HepG2 (cell line): Measurements from ENCODE around the gene TTC31. TPM values are rescaled to one million over a fixed set of nuclear protein-coding genes. Genes with fewer than 3 reads are reported as not detected.

ENCODE experiments used
- CC2D1A ChIP-seq: sonication (generic); formaldehyde crosslinking; IDR thresholded peaks from 2 replicates; pipeline ENCODE4 v1.8.1; 2023; ENCODE audit warnings: mild to moderate bottlenecking, missing genetic modification reagents
- CHCHD3 ChIP-seq: sonication (generic); formaldehyde crosslinking; IDR thresholded peaks from 2 replicates; pipeline ENCODE4 v1.8.0; 2022; ENCODE audit warnings: mild to moderate bottlenecking, missing genetic modification reagents, moderate library complexity
- CREM ChIP-seq, 2 experiments: sonication (generic) in 1 of 2; formaldehyde crosslinking in 1 of 2; IDR thresholded peaks; 2 replicates each; pipeline versions ENCODE4 v1.4.0 to v1.6.1; 2016 to 2020; ENCODE audit warnings: antibody characterized with exemption in 1 of 2, mild to moderate bottlenecking in 1 of 2, missing genetic modification reagents in 1 of 2
- MEF2D ChIP-seq: sonication (generic); formaldehyde crosslinking; IDR thresholded peaks from 2 replicates; pipeline ENCODE4 v1.5.1; 2020; ENCODE audit warnings: mild to moderate bottlenecking, missing genetic modification reagents
- MLLT10 ChIP-seq: sonication (generic); formaldehyde crosslinking; IDR thresholded peaks from 2 replicates; pipeline ENCODE4 v1.4.0; 2020; ENCODE audit warnings: missing genetic modification reagents
- NFYC ChIP-seq: IDR thresholded peaks from 2 replicates; pipeline ENCODE4 v1.6.1; 2016; ENCODE audit warnings: missing genetic modification reagents, missing compliant biosample characterization
- RBFOX2 ChIP-seq: fragments of 200-400 bp; formaldehyde crosslinking; IDR thresholded peaks from 2 replicates; pipeline ENCODE4 v1.6.1; 2017; ENCODE audit warnings: low read depth, mild to moderate bottlenecking, low read length
- SP140L ChIP-seq: sonication (generic); formaldehyde crosslinking; IDR thresholded peaks from 2 replicates; pipeline ENCODE4 v1.4.0; 2020; ENCODE audit warnings: missing genetic modification reagents, borderline replicate concordance
- SP5 ChIP-seq: IDR thresholded peaks from 2 replicates; pipeline ENCODE4 v1.6.1; 2016; ENCODE audit warnings: low read depth, borderline replicate concordance
- SRF ChIP-seq: IDR thresholded peaks from 2 replicates; pipeline ENCODE4 v1.6.1; 2011; ENCODE audit warnings: mild to moderate bottlenecking, low read depth, low read length, moderate library complexity
- ZC3H13 ChIP-seq: sonication (generic); formaldehyde crosslinking; IDR thresholded peaks from 2 replicates; pipeline ENCODE4 v1.8.1; 2023; ENCODE audit warnings: mild to moderate bottlenecking, missing genetic modification reagents, moderate library complexity
- ZNF614 ChIP-seq: IDR thresholded peaks from 2 replicates; pipeline ENCODE4 v1.6.1; 2018; ENCODE audit warnings: missing biosample characterization, missing genetic modification reagents, inconsistent platforms, borderline replicate concordance
- polyA plus RNA-seq, 8 experiments: library from polyadenylated mRNA; depleted of rRNA in 3 of 8; stranded (reverse) in 7 of 8; unstranded in 1 of 8; fragments of >200 nt; fragmentation: Illumina TruSeq in 4 of 8; extraction: Trizol in 4 of 8; gene quantifications; 2 replicates each; pipeline versions ENCODE4 v1.2.1 to v1.2.3, GENCODE V29; 2011 to 2016; ENCODE audit warnings: low read depth in 4 of 8, missing spikeins in 1 of 8, mixed read lengths in 1 of 8; ENCODE audit not compliant: insufficient read depth in 1 of 8
- total RNA-seq, 5 experiments: library from RNA; depleted of rRNA; stranded (reverse); fragments of >200 nt; fragmentation: Illumina TruSeq; extraction: Trizol; gene quantifications; 2 replicates each; pipeline ENCODE4 v1.2.3, GENCODE V29; 2016; ENCODE audit warnings: low read depth in 1 of 5
- TF ChIP-seq, protein P1 (sequence below): sonication (generic); formaldehyde crosslinking; IDR thresholded peaks from 2 replicates; pipeline ENCODE4 v1.4.0; 2020; ENCODE audit warnings: missing genetic modification reagents, mild to moderate bottlenecking, borderline replicate concordance
- TF ChIP-seq, protein P2 (sequence below): sonication (generic); formaldehyde crosslinking; IDR thresholded peaks from 2 replicates; pipeline ENCODE4 v1.4.0; 2020; ENCODE audit warnings: missing genetic modification reagents, borderline replicate concordance
- TF ChIP-seq, protein P3 (sequence below): sonication (generic); formaldehyde crosslinking; IDR thresholded peaks from 2 replicates; pipeline ENCODE4 v1.8.1; 2023; ENCODE audit warnings: mild to moderate bottlenecking, missing genetic modification reagents
- TF ChIP-seq, protein P4 (sequence below): sonication (generic); formaldehyde crosslinking; IDR thresholded peaks from 2 replicates; pipeline ENCODE4 v1.8.0; 2022; ENCODE audit warnings: mild to moderate bottlenecking, missing genetic modification reagents
- TF ChIP-seq, protein P5 (sequence below): sonication (generic); formaldehyde crosslinking; IDR thresholded peaks from 2 replicates; pipeline ENCODE4 v1.8.1; 2023; ENCODE audit warnings: mild to moderate bottlenecking, missing genetic modification reagents, borderline replicate concordance
- TF ChIP-seq, protein P6 (sequence below): sonication (generic); formaldehyde crosslinking; IDR thresholded peaks from 2 replicates; pipeline ENCODE4 v1.4.0; 2020; ENCODE audit warnings: missing genetic modification reagents, borderline replicate concordance

Gene TTC31
- total and polyA plus RNA-seq, 2 of the 13 experiments (the other 11 are each of a cell fraction or from before 2014, with no cell fraction given) = 28.3 to 39.5 TPM

DNA sequence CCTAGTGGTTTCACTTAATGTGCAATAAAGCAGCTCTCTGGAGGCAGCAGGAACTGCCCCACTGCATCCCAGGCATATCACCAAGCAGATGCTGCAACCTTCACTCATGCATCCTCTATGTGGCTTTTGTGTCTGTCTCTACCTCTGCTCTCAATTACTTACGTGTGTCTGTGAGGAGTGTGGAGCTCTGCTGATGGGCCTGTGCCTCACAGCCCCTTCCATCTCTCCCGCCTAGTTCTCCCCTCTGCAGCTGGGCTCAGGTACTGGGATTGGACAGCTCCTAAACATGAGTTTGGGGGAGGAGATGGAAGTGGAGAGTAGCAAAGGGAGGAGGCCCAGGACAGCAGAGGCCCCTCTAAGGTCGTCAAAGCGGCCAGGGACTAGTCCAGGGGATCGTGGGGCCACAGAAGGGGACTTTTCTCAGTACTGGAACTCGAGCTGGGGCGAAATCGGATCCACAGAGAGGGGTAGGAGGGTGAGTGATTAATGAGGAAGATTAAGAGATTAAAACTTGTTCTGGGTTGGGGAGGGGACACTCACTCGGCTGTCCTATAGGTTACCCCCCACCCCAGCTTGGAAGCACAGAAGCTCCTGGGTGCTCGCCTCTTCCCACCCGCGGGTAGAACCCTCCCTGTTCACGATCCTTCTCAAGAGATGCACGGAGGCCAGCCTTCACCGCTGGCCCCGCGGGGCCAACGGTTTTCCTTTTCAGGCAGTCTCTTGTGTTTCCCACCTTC is 18.6 kb downstream of the TTC31 start (continued):
- TF ChIP-seq, protein P1, sequence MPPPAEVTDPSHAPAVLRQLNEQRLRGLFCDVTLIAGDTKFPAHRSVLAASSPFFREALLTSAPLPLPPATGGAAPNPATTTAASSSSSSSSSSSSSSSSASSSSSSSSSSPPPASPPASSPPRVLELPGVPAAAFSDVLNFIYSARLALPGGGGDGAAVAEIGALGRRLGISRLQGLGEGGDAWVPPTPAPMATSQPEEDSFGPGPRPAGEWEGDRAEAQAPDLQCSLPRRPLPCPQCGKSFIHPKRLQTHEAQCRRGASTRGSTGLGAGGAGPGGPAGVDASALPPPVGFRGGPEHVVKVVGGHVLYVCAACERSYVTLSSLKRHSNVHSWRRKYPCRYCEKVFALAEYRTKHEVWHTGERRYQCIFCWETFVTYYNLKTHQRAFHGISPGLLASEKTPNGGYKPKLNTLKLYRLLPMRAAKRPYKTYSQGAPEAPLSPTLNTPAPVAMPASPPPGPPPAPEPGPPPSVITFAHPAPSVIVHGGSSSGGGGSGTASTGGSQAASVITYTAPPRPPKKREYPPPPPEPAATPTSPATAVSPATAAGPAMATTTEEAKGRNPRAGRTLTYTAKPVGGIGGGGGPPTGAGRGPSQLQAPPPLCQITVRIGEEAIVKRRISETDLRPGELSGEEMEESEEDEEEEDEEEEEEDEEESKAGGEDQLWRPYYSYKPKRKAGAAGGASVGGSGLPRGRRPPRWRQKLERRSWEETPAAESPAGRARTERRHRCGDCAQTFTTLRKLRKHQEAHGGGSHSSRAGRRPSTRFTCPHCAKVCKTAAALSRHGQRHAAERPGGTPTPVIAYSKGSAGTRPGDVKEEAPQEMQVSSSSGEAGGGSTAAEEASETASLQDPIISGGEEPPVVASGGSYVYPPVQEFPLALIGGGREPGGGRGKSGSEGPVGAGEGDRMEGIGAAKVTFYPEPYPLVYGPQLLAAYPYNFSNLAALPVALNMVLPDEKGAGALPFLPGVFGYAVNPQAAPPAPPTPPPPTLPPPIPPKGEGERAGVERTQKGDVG (CRISPR knock-in tag) = no peak
- TF ChIP-seq ZNF614 (CRISPR knock-in tag) (no peak), MEF2D (CRISPR knock-in tag) (no peak), SRF (no peak), RBFOX2 (no peak), NFYC (CRISPR knock-in tag) (no peak), CC2D1A (CRISPR knock-in tag) (no peak), ZC3H13 (CRISPR knock-in tag) (peak; percentile 70; the same call in 1 of the 2 replicates), SP5 (no peak), CREM (IDR thresholded peaks at IDR 0.05) (no peak), CREM (CRISPR knock-in tag; IDR thresholded peaks at IDR 0.05) (no peak), SP140L (CRISPR knock-in tag) (no peak), CHCHD3 (CRISPR knock-in tag) (no peak), MLLT10 (CRISPR knock-in tag) (no peak)
- TF ChIP-seq, protein P2, sequence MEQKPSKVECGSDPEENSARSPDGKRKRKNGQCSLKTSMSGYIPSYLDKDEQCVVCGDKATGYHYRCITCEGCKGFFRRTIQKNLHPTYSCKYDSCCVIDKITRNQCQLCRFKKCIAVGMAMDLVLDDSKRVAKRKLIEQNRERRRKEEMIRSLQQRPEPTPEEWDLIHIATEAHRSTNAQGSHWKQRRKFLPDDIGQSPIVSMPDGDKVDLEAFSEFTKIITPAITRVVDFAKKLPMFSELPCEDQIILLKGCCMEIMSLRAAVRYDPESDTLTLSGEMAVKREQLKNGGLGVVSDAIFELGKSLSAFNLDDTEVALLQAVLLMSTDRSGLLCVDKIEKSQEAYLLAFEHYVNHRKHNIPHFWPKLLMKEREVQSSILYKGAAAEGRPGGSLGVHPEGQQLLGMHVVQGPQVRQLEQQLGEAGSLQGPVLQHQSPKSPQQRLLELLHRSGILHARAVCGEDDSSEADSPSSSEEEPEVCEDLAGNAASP = peak; percentile 14; the same call in 1 of the 2 replicates
- TF ChIP-seq, protein P3, sequence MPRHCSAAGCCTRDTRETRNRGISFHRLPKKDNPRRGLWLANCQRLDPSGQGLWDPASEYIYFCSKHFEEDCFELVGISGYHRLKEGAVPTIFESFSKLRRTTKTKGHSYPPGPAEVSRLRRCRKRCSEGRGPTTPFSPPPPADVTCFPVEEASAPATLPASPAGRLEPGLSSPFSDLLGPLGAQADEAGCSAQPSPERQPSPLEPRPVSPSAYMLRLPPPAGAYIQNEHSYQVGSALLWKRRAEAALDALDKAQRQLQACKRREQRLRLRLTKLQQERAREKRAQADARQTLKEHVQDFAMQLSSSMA (CRISPR knock-in tag) = peak; percentile 60; the same call in 1 of the 2 replicates
- TF ChIP-seq, protein P4, sequence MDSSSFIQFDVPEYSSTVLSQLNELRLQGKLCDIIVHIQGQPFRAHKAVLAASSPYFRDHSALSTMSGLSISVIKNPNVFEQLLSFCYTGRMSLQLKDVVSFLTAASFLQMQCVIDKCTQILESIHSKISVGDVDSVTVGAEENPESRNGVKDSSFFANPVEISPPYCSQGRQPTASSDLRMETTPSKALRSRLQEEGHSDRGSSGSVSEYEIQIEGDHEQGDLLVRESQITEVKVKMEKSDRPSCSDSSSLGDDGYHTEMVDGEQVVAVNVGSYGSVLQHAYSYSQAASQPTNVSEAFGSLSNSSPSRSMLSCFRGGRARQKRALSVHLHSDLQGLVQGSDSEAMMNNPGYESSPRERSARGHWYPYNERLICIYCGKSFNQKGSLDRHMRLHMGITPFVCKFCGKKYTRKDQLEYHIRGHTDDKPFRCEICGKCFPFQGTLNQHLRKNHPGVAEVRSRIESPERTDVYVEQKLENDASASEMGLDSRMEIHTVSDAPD (CRISPR knock-in tag) = 0 out of 2 replicates have a peak, but pooled peaks have one; percentile 6
- TF ChIP-seq, protein P5, sequence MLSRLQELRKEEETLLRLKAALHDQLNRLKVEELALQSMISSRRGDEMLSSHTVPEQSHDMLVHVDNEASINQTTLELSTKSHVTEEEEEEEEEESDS = no peak
- TF ChIP-seq, protein P6, sequence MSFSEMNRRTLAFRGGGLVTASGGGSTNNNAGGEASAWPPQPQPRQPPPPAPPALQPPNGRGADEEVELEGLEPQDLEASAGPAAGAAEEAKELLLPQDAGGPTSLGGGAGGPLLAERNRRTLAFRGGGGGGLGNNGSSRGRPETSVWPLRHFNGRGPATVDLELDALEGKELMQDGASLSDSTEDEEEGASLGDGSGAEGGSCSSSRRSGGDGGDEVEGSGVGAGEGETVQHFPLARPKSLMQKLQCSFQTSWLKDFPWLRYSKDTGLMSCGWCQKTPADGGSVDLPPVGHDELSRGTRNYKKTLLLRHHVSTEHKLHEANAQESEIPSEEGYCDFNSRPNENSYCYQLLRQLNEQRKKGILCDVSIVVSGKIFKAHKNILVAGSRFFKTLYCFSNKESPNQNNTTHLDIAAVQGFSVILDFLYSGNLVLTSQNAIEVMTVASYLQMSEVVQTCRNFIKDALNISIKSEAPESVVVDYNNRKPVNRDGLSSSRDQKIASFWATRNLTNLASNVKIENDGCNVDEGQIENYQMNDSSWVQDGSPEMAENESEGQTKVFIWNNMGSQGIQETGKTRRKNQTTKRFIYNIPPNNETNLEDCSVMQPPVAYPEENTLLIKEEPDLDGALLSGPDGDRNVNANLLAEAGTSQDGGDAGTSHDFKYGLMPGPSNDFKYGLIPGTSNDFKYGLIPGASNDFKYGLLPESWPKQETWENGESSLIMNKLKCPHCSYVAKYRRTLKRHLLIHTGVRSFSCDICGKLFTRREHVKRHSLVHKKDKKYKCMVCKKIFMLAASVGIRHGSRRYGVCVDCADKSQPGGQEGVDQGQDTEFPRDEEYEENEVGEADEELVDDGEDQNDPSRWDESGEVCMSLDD (CRISPR knock-in tag) = no peak
